Fibroblast of lung (primary cell): ENCODE measurements around the gene KRT3. TPM values are rescaled to one million over a fixed set of nuclear protein-coding genes. Genes with fewer than 3 reads are reported as not detected.

Source experiments
- DNase-seq, 2 donors: peaks; one replicate each; pipeline versions ENCODE4 v3.0.0 to v3.0.0-alpha.2; 2010; ENCODE audit warnings: low read depth in 2 of 2
- H2AFZ ChIP-seq: 2 replicates; pipeline ENCODE4 v1.5.1; 2012; ENCODE audit warnings: low read length, control low read depth, inconsistent platforms
- H3K27ac ChIP-seq: 2 replicates; pipeline ENCODE4 v1.5.1; 2011; ENCODE audit warnings: low read length, control low read depth; ENCODE audit not compliant: insufficient read depth
- H3K27me3 ChIP-seq: 2 replicates; pipeline ENCODE4 v1.5.1; 2011; ENCODE audit warnings: mild to moderate bottlenecking, low read length; ENCODE audit not compliant: control insufficient read depth, insufficient read depth
- H3K36me3 ChIP-seq: 2 replicates; pipeline ENCODE4 v1.5.1; 2011; ENCODE audit warnings: low read length; ENCODE audit not compliant: control insufficient read depth, insufficient read depth
- H3K4me1 ChIP-seq: 2 replicates; pipeline ENCODE4 v1.5.1; 2011; ENCODE audit warnings: low read length; ENCODE audit not compliant: control insufficient read depth, insufficient read depth; ENCODE audit errors: extremely low read depth
- H3K4me2 ChIP-seq: 2 replicates; pipeline ENCODE4 v1.5.1; 2011; ENCODE audit warnings: low read length, control low read depth; ENCODE audit not compliant: insufficient read depth; ENCODE audit errors: extremely low read depth
- H3K4me3 ChIP-seq, 4 experiments: fragments of 200-600 bp in 1 of 4; sonication (generic) in 1 of 4; replicated peaks in 1 of 4; 2 replicates each; pipeline ENCODE4 v1.5.1; 2011 to 2016; ENCODE audit warnings: low read length in 4 of 4, low read depth in 3 of 4, mild to moderate bottlenecking in 3 of 4, control low read depth in 2 of 4, inconsistent platforms in 1 of 4, mixed read lengths in 1 of 4; ENCODE audit not compliant: insufficient read depth in 1 of 4; ENCODE audit errors: control extremely low read depth in 1 of 4
- H3K79me2 ChIP-seq: 2 replicates; pipeline ENCODE4 v1.5.1; 2012; ENCODE audit warnings: mild to moderate bottlenecking, low read length, inconsistent platforms; ENCODE audit not compliant: control insufficient read depth, insufficient read depth
- H3K9ac ChIP-seq: 2 replicates; pipeline ENCODE4 v1.5.1; 2011; ENCODE audit warnings: mild to moderate bottlenecking, low read length, control low read depth; ENCODE audit not compliant: insufficient read depth
- H3K9me3 ChIP-seq: 2 replicates; pipeline ENCODE4 v1.5.1; 2012; ENCODE audit warnings: low read depth, low read length; ENCODE audit not compliant: control insufficient read depth, insufficient read depth
- H4K20me1 ChIP-seq: 2 replicates; pipeline ENCODE4 v1.5.1; 2011; ENCODE audit warnings: low read length; ENCODE audit not compliant: control insufficient read depth, insufficient read depth; ENCODE audit errors: extremely low read depth
- EZH2 ChIP-seq: IDR thresholded peaks from 2 replicates; pipeline ENCODE4 v1.5.1; 2012; ENCODE audit warnings: low read length, control low read depth, mild to moderate bottlenecking; ENCODE audit errors: missing control alignments
- polyA plus RNA-seq, 2 donors: library from polyadenylated mRNA; depleted of rRNA in 1 of 2; stranded (reverse) in 1 of 2; unstranded in 1 of 2; fragments of >200 nt; gene quantifications; 2 replicates each; pipeline ENCODE4 v1.2.1, GENCODE V29; 2011 to 2012; ENCODE audit warnings: missing spikeins in 1 of 2
- total RNA-seq: library from RNA; depleted of rRNA; stranded (reverse); fragments of >200 nt; gene quantifications from 2 replicates; pipeline ENCODE4 v1.2.1, GENCODE V29; 2014
- TF ChIP-seq, protein P1 (sequence below), 2 donors: IDR thresholded peaks in 1 of 2; conservative IDR thresholded peaks in 1 of 2; 1 replicate in 1 of 2; 2 replicates in 1 of 2; pipeline ENCODE4 v1.5.1; 2011 to 2012; ENCODE audit warnings: low read length in 2 of 2, control low read depth in 1 of 2, inconsistent platforms in 1 of 2, low read depth in 1 of 2, mild to moderate bottlenecking in 1 of 2

The KRT3 gene
- total and polyA plus RNA-seq, 2 donors (not counting 1 experiment from before 2014, with no cell fraction given): not detected

- Histone ChIP-seq H3K4me3 (no peak overlapping the region), H4K20me1 (no peaks in the 10 kb centered on the region), H3K27ac (no peak overlapping the region), H3K9me3 (no peaks in the 10 kb centered on the region), H3K79me2 (no peaks in the 10 kb centered on the region), H3K36me3 (no peaks in the 10 kb centered on the region), H3K9ac (no peak overlapping the region), H3K4me2 (no peak overlapping the region), H3K27me3 (no peaks in the 10 kb centered on the region), H3K4me1 (no peaks in the 10 kb centered on the region), H2AFZ (no peak overlapping the region)
- DNase-seq: no peak
- no peak for TF ChIP-seq EZH2
- TF ChIP-seq, protein P1, sequence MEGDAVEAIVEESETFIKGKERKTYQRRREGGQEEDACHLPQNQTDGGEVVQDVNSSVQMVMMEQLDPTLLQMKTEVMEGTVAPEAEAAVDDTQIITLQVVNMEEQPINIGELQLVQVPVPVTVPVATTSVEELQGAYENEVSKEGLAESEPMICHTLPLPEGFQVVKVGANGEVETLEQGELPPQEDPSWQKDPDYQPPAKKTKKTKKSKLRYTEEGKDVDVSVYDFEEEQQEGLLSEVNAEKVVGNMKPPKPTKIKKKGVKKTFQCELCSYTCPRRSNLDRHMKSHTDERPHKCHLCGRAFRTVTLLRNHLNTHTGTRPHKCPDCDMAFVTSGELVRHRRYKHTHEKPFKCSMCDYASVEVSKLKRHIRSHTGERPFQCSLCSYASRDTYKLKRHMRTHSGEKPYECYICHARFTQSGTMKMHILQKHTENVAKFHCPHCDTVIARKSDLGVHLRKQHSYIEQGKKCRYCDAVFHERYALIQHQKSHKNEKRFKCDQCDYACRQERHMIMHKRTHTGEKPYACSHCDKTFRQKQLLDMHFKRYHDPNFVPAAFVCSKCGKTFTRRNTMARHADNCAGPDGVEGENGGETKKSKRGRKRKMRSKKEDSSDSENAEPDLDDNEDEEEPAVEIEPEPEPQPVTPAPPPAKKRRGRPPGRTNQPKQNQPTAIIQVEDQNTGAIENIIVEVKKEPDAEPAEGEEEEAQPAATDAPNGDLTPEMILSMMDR (conservative IDR thresholded peaks at IDR 0.05 in 1 of 2, IDR thresholded peaks at IDR 0.05 in 1 of 2; ENCODE audit: low read depth in 1 of 2, low read length in 2 of 2): no peak
Observed at GRCh38 chr12:52835271-52836041, 39.5 kb upstream of the KRT3 start.

DNA sequence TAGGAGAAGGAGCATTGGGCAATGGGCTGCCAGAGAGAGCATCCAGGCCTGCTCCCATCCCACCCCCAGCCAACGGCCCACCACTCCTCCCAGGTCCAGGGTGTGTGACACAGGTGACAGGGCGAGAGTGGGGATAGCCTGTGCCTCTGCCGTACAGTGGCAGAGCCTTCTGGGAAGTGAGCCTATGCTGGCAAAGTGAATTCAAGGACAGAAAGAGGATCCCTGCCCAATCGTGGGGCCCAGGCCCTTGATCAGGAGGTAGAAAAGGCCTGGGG lies 38.7 kb upstream of the KRT3 start:
- no peak overlapping the region for H3K4me3 ChIP-seq
- TF ChIP-seq, protein P1 (conservative IDR thresholded peaks at IDR 0.05 in 1 of 2, IDR thresholded peaks at IDR 0.05 in 1 of 2; ENCODE audit: low read depth in 1 of 2, low read length in 2 of 2): no peak
- TF ChIP-seq EZH2: no peak
- no peak for DNase-seq
- H3K79me2 ChIP-seq: no peaks in the 10 kb centered on the region
- no peaks in the 10 kb centered on the region for H4K20me1 ChIP-seq
- H3K9ac ChIP-seq: no peak overlapping the region
- no peaks in the 10 kb centered on the region for H3K9me3 ChIP-seq
- no peaks in the 10 kb centered on the region for H3K36me3 ChIP-seq
- H3K4me2 ChIP-seq: no peak overlapping the region
- H3K27me3 ChIP-seq: no peaks in the 10 kb centered on the region
- H2AFZ ChIP-seq: no peak overlapping the region
- no peaks in the 10 kb centered on the region for H3K4me1 ChIP-seq
- H3K27ac ChIP-seq: no peak overlapping the region

GRCh38 chr12:52833922-52834726 lies 38.2 kb upstream of the KRT3 start, which contains the start of gene KRT79:
KRT79 (minus strand) TSS chr12:52834311; CDS start chr12:52834260, 51 bp downstream.
- Histone ChIP-seq H3K4me1 (no peaks in the 10 kb centered on the region), H3K9ac (no peak within 1 kb of the TSS), H3K79me2 (no peaks in the 10 kb centered on the region), H3K36me3 (no peaks in the 10 kb centered on the region), H3K27ac (no peak within 1 kb of the TSS), H3K4me3 (no peak within 1 kb of the TSS), H3K9me3 (no peaks in the 10 kb centered on the region), H4K20me1 (no peaks in the 10 kb centered on the region), H2AFZ (no peak within 1 kb of the TSS), H3K27me3 (no peaks in the 10 kb centered on the region), H3K4me2 (no peak within 1 kb of the TSS)
- DNase-seq: no peak
- TF ChIP-seq, protein P1 (conservative IDR thresholded peaks at IDR 0.05 in 1 of 2, IDR thresholded peaks at IDR 0.05 in 1 of 2; ENCODE audit: low read depth in 1 of 2, low read length in 2 of 2): no peak
- no peak for TF ChIP-seq EZH2
